ENCODE data around the gene ERI3.

The ERI3 gene

DNA sequence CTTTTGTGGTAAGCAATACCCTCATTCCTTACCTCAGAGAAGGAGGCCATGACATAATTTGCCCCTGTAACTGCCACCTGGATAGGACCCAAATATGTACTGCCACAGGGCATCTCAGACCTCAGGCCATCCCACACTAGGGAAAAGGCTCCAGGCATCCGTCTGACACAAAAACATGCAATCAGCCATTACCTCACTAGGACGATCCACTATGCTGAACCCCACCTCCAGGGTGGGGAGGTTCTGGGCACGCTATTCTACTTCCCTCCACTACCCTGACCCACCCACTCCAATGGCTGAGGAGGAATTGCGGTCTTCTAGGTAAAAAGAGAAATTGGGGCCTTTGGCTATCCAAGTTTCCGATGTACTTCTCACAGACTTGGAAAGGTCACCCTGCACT, 53.6 kb downstream of the ERI3 start:
- no peaks in the 10 kb centered on the region for H3K79me2 ChIP-seq (ENCODE audit: insufficient read depth, low read length)

DNA sequence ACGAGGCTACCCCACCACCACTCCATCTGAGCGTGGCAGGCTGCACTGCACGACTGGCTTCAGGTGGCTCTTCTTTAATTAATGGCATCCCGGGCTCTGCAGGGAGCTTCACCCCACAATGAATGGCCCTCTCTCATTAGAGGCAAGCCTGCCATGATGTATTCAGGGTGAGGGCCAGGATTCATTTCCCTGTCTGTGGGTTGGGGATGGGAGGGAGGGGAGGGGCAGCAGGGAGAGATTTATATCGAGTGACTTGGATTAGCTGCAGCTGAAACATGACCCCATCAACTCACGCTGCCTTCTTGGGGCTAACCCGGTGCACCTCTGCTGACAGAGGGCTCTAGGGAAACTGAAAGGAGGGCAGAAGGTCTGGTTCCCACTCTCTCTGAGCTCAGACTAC, 54.2 kb downstream of the ERI3 start:
- Histone ChIP-seq H3K9ac (ENCODE audit: low read depth, low read length, poor library complexity, severe bottlenecking) (no peak overlapping the region), H3K4me3 (ENCODE audit: low read length, poor library complexity, severe bottlenecking) (no peak overlapping the region), H3K36me3 (ENCODE audit: insufficient read depth, low read length) (peaks cover 56% of the 10 kb centered on the region; the same call in 1 of the 2 replicates), H4K20me1 (ENCODE audit: insufficient read depth, low read length, poor library complexity, severe bottlenecking) (no peaks in the 10 kb centered on the region), H3K9me2 (replicated peaks; ENCODE audit: low read depth, low read length) (no peaks in the 10 kb centered on the region), H3K4me1 (ENCODE audit: insufficient read depth, low read length, poor library complexity, severe bottlenecking) (no peaks in the 10 kb centered on the region), H3K27me3 (ENCODE audit: insufficient read depth, low read length, poor library complexity, severe bottlenecking) (no peaks in the 10 kb centered on the region), H3K4me2 (ENCODE audit: low read depth, low read length, poor library complexity, severe bottlenecking) (no peak overlapping the region), H3K79me2 (ENCODE audit: insufficient read depth, low read length) (no peaks in the 10 kb centered on the region), H2AFZ (ENCODE audit: low read length) (no peak overlapping the region), H3K9me3 (ENCODE audit: insufficient read depth, low read depth, low read length) (no peaks in the 10 kb centered on the region), H3F3A (ENCODE audit: low read depth) (no peaks in the 10 kb centered on the region)
- TF ChIP-seq, protein P1, sequence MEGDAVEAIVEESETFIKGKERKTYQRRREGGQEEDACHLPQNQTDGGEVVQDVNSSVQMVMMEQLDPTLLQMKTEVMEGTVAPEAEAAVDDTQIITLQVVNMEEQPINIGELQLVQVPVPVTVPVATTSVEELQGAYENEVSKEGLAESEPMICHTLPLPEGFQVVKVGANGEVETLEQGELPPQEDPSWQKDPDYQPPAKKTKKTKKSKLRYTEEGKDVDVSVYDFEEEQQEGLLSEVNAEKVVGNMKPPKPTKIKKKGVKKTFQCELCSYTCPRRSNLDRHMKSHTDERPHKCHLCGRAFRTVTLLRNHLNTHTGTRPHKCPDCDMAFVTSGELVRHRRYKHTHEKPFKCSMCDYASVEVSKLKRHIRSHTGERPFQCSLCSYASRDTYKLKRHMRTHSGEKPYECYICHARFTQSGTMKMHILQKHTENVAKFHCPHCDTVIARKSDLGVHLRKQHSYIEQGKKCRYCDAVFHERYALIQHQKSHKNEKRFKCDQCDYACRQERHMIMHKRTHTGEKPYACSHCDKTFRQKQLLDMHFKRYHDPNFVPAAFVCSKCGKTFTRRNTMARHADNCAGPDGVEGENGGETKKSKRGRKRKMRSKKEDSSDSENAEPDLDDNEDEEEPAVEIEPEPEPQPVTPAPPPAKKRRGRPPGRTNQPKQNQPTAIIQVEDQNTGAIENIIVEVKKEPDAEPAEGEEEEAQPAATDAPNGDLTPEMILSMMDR (conservative IDR thresholded peaks at IDR 0.05; ENCODE audit: low read length), result no peak
- no peak for TF ChIP-seq EZH2phosphoT487 (IDR thresholded peaks at IDR 0.05; ENCODE audit: borderline replicate concordance)

More for the DNA sequence above, 53.6 kb downstream of the ERI3 start:
- Histone ChIP-seq H3K9ac (ENCODE audit: low read depth, low read length, poor library complexity, severe bottlenecking) (no peak overlapping the region), H3F3A (ENCODE audit: low read depth) (no peaks in the 10 kb centered on the region), H3K27me3 (ENCODE audit: insufficient read depth, low read length, poor library complexity, severe bottlenecking) (no peaks in the 10 kb centered on the region), H3K4me3 (ENCODE audit: low read length, poor library complexity, severe bottlenecking) (no peak overlapping the region), H3K4me2 (ENCODE audit: low read depth, low read length, poor library complexity, severe bottlenecking) (no peak overlapping the region), H3K9me2 (replicated peaks; ENCODE audit: low read depth, low read length) (no peaks in the 10 kb centered on the region), H2AFZ (ENCODE audit: low read length) (no peak overlapping the region), H3K4me1 (ENCODE audit: insufficient read depth, low read length, poor library complexity, severe bottlenecking) (no peaks in the 10 kb centered on the region), H4K20me1 (ENCODE audit: insufficient read depth, low read length, poor library complexity, severe bottlenecking) (no peaks in the 10 kb centered on the region), H3K9me3 (ENCODE audit: insufficient read depth, low read depth, low read length) (no peaks in the 10 kb centered on the region), H3K36me3 (ENCODE audit: insufficient read depth, low read length) (peaks cover 59% of the 10 kb centered on the region; the same call in 1 of the 2 replicates)
- TF ChIP-seq, protein P1 (conservative IDR thresholded peaks at IDR 0.05; ENCODE audit: low read length), result no peak
- TF ChIP-seq EZH2phosphoT487 (IDR thresholded peaks at IDR 0.05; ENCODE audit: borderline replicate concordance), result no peak

DNA sequence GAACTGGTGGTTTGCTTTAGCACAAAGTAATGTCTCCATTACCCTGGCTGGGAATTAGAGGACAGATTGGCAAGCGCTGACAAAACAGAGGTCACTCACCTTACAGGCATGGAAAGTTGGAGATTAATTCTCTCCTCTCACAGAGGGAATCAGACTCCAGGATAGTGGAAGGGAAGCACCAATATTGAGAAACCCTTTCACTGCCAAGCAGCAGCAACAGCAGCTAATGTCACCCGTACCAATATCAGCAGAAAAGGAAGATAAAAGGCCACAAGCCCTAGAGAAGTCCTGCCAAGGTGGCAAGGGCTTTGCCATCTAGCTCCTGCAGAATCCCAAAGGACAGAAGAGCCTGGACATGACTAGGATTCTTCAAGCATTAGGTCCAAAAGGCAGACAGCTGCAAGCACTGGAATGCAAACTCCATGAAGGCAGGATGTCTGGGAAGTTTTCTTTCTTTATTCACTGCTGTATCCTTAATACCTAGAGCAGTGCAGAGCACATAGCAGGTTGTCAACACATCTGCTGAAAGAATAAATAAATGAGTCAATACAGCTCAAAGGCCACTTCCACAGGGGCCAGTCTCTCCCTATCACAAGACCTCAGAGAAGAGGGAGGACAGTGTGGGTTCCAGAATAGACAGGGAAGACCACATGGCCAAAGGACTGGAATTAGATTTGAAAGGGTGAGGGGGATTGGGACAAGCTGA, 57.2 kb downstream of the ERI3 start:
- Histone ChIP-seq H3K4me1 (ENCODE audit: insufficient read depth, low read length, poor library complexity, severe bottlenecking) (no peaks in the 10 kb centered on the region), H4K20me1 (ENCODE audit: insufficient read depth, low read length, poor library complexity, severe bottlenecking) (no peaks in the 10 kb centered on the region), H3K9ac (ENCODE audit: low read depth, low read length, poor library complexity, severe bottlenecking) (no peak overlapping the region), H3K36me3 (ENCODE audit: insufficient read depth, low read length) (peaks cover 54% of the 10 kb centered on the region; the same call in 1 of the 2 replicates), H3K79me2 (ENCODE audit: insufficient read depth, low read length) (no peaks in the 10 kb centered on the region), H2AFZ (ENCODE audit: low read length) (no peak overlapping the region), H3K4me2 (ENCODE audit: low read depth, low read length, poor library complexity, severe bottlenecking) (no peak overlapping the region), H3K9me3 (ENCODE audit: insufficient read depth, low read depth, low read length) (no peaks in the 10 kb centered on the region), H3K27me3 (ENCODE audit: insufficient read depth, low read length, poor library complexity, severe bottlenecking) (no peaks in the 10 kb centered on the region), H3F3A (ENCODE audit: low read depth) (no peaks in the 10 kb centered on the region), H3K9me2 (replicated peaks; ENCODE audit: low read depth, low read length) (no peaks in the 10 kb centered on the region), H3K4me3 (ENCODE audit: low read length, poor library complexity, severe bottlenecking) (no peak overlapping the region)
- TF ChIP-seq, protein P1 (conservative IDR thresholded peaks at IDR 0.05; ENCODE audit: low read length), result no peak
- no peak for TF ChIP-seq EZH2phosphoT487 (IDR thresholded peaks at IDR 0.05; ENCODE audit: borderline replicate concordance)
